Stimulated activated naive CD8-positive, alpha-beta T cell treated with anti-CD3 and anti-CD28 coated beads, Interleukin-15, Interleukin-2, amounts not matched to agents 100 U/mL and 50 U/mL, for 24 hours (primary cell): Measurements from ENCODE around the gene GLOD4.
"Not testable (repeated sequence)": the region's sequence is repeated elsewhere in the genome, so short reads cannot be mapped to it uniquely, and the experiment has no call there.

ENCODE experiments used
- ATAC-seq: fragments of 150-1000 bp; cut with Tn5 transposase; one replicate; pipeline ENCODE4 v1.10.0; 2021
- DNase-seq: peaks from one replicate; pipeline ENCODE4 v3.0.0; 2021

GLOD4 gene

DNA sequence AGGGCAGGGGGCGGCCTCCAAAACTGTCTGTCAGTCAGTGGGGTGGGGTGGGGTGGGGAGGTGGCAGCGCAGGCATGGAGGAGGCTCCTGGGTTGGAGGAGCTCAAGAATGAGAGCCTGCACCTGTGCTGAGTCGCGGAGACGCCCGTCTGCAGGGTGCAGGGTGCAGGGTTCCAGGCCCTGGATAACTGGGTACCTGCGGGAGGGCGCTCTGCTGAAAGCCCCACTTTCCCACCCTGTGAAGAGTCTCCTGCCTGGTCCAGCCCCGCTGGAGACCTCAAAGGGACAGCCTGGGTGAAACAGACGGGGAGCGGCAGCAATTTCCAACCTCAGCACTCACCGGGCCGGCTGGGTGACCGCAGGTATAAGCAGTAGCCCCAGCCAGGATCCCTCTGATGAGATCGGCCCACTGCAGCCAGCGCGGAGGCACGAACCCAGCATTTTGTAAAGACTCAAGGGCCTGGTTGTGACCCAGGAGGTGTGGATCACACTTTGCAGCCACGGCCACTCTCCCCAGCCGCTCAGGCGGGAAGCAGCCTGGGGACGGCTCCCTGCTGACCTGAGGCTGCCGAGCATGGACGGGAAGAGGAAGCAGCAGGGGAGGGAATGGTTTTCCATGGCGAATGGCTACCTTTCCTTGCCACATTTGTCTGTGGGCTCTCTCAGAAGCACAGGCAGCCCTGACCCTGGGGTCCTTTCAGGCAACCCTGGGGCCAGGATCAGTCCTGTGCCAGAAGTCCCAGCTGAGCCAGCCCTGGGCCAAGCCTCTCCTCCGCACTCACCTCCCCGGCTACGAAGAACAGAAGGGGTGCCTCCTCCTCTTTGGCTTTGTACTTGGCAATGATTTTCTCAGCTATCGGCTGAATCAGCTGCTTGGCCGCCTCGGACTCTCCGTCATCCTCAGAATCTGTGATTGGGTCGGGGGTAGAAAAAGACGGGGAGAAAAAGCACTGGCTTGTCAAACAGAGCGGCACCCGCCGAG is 21.1 kb upstream of the GLOD4 start:
- DNase-seq (no peak), ATAC-seq (no peak)

DNA sequence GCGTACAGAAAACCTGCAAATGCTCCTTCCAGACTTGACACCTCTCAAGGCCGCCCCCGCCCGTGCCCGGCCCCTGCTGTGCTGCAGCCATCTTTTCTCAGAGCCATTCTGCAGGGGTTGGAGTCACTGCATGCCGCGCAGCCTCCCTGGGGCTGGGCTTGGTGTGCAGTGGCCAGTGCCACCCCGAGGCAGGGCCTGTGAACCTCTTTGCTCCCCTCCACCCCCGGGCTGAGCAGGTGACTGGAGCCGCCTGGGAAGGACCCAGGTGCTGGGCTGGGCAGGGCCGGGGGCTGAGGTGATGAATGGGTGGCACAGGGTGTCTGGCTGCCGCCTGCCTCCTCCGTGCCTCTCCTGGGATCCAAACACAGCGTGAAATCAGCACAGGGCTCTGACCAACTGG is 20.4 kb upstream of the GLOD4 start:
- no peak for DNase-seq
- no peak for ATAC-seq

DNA sequence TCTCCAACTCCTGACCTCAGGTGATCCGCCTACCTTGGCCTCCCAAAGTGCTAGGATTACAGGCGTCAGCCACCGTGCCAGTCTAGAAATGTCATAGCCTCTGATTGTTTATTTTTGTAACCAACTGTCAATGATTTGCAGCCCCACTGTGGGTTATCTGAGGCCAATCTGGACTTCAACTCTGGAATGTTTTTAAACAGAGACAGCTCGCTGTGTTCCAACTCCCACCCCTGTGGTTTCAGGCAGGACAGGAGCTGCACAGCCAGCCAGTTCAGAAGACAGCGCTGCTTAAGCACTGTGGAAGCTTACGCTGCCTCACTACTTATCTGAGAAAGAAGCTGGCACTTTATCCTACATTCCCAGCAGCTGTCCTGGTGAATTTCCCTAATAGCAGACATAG is 19.6 kb upstream of the GLOD4 start:
- ATAC-seq (no peak), DNase-seq (no peak)

DNA sequence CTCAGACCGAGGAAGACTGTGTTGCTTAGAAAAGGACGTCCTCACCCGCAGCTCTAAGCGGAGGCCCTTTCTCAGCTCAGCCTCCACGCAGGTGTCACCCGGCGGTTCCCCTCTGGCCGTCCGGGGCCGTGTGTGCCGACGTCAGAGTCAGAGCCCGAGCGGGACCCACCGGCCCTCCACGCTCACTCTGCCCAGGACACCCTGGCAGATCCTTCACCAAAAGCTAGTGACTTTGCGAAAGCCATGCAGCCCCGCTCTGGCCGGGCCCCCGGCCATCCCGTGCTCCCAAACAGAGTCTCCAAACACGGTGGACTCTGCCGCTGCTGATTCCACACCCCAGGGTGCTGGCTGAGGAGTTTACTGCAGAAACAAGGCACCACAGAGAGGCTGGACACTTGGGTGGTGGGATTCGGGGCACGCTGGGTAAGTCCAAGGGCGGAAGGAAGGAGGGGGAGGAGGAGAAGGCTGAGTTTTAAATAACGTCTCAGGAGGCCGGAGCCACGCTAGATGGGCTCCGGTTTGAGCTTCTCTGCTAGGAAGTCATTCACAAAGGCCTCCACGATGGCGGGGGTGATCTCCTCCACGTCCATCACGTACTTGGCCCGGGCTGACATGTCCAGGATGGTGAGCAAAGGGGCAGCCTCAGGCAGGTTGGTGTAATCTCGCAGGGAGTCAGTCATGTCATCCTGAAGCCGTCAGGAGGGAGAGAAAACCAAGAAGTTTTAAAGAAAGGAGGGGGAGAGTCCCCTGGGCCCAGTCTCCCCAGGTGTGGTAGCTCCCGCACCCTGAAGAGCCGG is 18.6 kb upstream of the GLOD4 start:
- DNase-seq: no peak
- ATAC-seq: no peak

DNA sequence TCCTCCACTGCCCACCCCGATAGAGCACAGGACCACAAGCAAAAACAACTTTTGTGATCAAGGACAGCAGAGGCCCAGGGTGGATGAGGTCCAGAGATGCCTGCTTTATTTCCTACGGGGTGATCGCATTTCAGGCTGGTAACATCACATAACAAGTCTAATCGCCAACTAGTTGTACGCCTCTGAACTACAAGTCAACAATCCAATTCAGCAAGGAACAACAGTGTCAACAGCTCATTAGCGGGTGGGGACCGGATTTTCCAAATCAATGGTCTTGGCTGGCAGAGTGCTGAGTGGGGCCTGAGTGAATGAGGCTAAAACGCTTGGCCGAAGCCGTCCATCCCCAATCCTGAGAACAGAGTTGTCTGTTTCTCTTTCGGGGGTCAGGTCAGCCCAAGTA is 17.2 kb upstream of the GLOD4 start:
- no peak for ATAC-seq

DNA sequence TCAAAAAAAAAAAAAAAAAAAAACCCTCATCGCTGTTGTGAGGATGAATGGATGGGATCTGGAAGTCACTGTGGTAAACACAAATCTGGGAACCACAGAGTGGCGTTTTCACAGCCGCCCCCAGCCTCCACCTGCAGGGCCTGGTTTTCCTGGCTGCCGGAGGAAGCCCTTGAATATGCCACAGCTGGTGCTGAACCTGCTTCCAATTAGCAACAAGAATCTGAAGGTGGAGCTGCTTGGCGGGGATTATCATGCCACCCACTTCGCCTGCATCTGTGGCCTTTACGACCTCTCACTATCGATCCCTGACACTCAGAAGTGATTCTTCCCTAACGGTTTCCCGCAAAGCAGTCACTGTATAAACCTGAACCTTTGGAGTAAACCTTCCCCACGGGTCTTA is 16.2 kb upstream of the GLOD4 start:
- ATAC-seq (no peak), DNase-seq (no peak)

More for the DNA sequence above, 17.2 kb upstream of the GLOD4 start:
- DNase-seq: no peak

DNA sequence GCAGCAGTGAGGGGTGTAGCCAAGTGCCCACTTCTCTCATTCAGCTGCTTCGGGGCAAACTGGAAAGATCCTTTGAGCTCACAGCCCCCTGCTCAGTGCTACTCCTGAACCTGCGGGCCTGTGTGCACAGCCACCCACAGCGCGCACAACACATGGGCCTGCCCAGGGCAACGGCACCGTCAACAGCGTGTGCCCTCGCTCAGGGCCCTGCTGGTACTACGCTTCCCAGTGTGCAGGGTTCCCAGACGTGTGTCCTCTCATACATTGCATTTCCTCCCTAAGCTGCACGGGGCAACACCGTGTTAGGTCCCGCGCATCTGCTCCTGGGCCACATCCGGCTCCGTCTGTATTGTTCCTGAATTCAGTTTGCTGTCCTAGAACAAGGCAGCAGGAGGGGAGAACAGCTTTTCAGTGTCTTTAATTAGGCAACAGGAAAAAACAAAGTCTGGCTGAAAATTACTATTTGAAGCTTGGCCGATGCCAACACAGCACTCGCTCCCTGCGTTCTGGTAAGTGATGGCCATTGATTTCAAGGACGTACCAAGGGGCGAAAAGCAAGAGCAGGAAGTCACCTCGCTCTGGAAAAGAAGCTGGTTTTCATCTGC is 15.3 kb upstream of the GLOD4 start:
- ATAC-seq (no peak), DNase-seq (no peak)

DNA sequence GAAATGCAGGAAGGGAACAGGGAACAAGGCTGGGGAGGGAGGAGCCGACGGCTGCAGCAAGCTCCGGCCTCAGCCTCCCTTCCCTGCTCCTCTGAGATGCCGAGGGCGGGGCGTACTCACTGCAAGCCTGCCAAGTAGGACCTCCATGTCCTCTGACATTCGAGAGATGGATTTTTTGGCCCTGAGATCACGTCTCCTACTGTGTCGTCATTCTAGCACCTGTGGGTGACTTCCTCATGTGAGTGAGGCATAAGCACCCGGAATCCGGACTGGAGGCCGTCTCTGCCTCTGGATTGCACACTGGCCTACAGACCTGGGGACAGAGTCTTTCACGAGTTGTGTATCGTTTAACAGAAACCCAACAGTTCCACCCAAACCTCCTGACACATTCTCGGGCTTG is 14.5 kb upstream of the GLOD4 start:
- ATAC-seq (no peak), DNase-seq (no peak)

DNA sequence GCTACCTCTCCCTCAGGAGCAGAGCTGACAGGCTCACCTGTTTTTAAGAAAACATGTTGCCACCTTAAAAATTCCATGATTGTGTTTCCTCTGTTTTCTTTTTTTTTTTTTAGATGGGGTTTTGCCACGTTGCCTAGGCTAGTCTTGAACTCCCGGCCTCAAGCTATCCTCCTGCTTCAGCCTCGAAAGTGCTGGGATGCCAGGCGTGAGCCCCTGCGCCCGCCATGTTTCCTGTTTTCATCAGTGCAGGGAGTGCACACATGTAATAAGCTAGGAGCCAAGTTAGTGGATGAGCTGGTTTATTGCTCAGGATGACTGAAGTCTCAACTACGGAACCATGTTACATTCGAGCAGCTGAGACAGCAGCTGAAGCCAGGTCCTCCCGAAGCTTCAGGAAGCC is 13.6 kb upstream of the GLOD4 start:
- ATAC-seq: no peak
- DNase-seq: no peak

DNA sequence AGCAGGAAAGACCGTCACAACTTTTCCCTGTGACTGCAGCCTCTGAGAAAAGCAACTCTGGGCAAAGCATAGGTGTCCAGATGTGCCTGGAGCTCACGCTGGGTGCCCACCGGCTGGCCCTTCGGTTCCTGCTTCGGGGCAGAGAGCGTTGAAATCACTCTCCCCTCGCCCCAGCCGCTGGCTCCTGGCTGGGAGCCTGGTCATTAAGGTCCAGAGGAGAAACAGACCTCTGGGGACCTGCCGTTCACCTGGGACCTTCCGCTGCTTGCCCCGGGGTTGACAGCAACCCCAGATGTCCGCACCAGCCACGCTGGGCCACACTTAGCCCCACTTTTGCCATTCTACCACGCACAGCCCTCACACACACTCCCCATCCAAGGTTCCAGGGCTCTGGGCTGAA is 13.2 kb upstream of the GLOD4 start:
- ATAC-seq (no peak), DNase-seq (no peak)

DNA sequence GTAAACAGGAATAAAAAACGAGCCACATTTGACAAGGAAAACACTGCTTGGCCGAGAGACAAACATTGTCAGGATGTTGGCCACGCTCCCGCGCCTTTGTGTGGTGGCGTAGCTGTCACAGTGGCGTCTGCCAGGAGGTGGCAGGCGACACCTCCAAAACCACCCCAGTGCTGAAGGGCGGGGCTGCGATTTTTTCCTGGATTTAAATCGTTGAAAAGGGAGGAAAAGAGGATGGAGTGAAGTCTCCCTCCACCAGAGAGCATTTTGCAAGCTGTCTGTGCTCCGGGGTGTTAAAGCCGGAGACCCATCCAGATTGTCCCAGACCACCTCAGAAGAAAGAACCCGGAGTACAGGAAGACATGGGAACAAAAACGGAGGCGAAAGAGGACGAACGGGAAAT is 12.8 kb upstream of the GLOD4 start:
- ATAC-seq: peak; percentile 66
- DNase-seq: peak; percentile 58

DNA sequence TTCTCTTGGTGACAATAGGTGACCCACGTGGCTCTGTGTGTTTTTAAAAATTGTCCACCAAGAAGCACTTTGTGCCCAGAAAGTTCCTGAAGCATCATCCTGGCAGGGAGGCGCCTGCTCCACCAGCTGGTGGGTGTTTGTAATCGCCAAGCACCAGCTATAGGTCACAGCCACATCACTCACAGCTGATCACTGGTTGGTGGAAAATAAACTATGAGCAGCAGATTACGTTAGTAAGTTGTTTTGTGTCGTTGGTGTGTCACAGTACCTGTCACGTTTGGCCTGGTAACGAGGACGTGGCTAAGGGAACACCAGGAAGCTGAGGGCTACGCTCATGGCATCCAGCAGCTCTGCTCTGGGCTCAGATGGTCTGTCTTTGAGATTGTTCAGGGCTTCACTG is 10.2 kb upstream of the GLOD4 start:
- DNase-seq: no peak
- no peak for ATAC-seq

DNA sequence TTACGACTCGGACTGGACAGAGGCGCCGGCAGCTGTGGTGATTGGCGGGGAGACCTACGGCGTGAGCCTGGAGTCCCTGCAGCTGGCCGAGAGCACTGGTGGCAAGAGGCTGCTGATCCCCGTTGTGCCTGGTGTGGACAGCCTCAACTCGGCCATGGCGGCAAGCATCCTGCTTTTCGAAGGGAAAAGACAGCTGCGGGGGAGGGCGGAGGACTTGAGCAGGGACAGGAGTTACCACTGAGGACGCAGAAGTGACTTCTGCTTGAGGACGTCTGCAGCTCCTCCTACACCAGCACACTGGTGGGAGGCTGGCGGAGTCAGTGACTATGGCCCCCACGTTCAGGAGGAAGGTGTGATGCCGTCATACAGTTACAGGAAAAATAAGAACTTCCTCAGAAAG is 9.7 kb upstream of the GLOD4 start:
- DNase-seq (no peak), ATAC-seq (no peak)

DNA sequence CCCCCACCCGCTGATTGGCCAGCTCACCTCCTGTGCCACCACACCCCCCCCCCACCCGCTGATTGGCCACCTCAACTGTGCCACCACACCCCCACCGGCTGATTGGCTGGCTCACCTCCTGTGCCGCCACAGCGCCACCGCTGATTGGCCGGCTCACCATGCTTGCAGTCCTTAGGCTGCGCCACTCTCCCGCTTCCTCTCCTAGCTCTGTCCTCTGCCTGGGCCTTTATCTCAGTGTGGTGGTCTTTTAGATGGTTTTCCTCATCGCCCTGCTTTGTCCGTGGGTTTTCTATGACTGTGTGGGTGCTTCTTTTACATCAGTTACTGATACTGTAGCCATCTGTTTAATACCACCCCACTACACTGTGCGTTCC is 8.8 kb upstream of the GLOD4 start:
- not testable (repeated sequence) for ATAC-seq, DNase-seq

DNA sequence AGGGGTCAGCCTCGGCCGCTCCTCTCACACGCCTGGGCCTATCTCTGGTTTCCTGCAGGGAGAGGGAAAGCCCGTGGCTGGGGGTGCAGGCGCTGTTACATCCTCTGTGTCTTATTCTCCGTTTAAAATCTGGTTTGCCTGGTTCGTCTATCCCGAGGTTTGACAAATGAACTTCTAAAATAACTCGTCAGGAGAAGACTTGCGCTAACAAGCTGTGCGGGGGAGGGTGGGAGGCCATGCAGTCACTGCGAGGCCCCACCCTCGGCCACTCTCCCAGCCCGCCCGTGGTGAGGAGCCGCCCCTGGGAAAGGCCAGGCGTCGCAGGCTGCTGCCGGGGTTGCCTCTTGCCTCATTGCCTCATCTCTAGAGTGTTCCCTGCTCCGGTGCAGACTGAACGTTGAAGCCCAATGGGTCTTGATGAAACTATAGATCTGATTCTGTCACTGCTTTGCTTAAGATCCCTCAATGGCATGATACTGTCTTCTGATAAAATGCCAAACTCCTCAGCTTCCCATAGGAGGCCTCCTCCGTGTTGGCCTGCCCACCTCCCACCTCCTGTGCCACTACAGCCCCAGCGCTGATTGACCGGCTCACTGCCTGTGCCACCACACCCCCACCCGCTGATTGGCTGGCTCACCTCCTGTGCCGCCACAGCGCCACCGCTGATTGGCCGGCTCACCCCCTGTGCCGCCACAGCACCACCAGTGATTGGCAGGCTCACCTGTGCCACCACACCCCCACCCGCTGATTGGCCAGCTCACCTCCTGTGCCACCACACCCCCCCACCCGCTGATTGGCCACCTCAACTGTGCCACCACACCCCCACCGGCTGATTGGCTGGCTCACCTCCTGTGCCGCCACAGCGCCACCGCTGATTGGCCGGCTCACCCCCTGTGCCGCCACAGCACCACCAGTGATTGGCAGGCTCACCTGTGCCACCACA is 8.1 kb upstream of the GLOD4 start:
- DNase-seq, ATAC-seq: not testable (repeated sequence)

DNA sequence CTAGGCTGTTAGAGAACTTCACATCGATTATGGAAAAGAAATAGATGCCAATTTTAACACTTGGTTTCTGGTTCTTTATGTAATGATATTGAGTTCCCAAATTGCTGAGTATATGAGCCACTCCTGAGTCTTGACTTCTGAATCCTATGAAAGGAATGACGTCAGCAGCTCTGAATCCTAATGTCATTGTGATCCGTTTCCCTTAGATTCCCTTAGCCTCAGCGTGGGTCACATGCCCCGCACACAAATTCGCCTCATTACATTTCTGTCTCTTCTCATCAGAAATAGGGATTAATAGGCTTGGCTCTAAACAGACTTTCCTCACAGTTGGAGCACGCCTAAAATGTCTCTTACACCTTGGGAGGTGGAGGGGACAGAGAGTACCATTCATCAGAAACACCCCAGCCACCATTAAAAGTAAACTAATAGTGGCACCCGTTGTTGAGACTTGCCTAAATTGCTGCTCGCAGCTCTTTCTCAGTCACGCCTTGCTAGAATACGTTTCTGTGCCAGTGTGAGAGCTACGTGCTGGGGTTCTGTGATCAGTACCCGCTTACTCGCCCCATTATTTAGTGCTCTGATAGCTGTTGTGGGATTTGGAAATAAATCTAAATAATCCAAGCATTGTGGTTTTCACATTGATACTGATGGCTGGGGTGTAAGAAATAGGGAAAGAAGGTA is 7.2 kb upstream of the GLOD4 start:
- DNase-seq: no peak

DNA sequence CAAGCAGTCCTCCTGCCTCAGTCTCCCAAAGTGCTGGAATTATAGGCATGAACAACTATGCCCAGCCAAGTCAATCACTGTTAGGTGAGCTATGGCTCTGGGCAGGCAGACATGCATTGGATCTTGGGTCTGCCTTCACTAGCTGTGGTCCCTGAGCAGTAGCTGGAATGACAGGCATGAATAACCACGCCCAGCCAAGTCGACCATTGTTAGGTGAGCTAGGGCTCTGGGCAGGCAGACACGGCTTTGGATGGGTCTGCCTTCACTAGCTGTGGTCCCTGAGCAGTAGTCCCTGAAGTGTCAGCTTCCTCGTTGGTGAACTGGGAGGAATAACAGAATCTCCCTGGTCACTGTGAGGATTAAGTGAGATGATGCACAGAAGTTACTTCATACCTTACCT is 6.5 kb upstream of the GLOD4 start:
- ATAC-seq: no peak
- no peak for DNase-seq

More for the DNA sequence above, 7.2 kb upstream of the GLOD4 start:
- ATAC-seq: no peak

DNA sequence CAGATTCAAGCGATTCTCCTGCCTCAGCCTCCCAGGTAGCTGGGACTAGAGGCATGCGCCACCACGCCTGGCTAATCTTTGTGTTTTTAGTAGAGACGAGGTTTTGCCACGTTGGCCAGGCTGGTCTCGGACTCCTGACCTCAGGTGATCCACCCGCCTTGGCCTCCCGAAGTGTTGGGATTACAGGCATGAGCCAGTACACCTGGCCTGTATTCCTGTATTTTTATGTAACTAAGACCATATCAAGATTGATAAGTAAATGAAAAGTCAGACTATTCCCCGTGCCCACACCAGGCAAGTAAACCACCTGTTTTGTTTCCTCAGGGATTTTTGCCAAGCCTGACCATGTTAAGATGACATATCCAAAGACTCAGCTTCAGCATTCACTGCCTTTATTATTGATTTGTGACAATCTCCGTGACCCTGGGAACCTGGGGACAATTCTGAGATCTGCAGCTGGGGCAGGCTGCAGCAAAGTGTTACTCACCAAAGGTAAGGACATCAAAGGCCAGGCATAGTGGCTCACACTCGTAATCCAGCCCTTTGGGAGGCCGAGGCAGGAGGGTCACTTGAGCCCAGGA is 5.7 kb upstream of the GLOD4 start:
- no peak for ATAC-seq
- no peak for DNase-seq

DNA sequence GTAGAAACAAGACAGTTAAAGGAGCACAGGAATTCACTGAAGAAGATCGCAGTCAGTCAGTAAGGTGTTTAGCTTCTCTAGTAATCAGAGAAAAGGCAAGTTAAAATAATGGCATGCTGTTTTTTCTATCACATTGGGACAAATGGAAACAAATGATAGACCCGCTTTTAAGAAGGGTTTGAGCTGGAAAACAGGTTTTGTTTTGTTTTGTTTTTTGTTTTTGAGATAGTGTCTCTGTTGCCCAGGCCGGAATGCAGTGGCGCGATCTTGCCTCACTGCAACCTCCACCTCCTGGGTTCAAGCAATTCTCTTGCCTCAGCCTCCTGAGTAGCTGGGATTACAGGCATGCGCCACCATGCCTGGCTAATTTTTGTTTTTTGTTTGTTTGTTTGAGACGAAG is 3.8 kb upstream of the GLOD4 start:
- not testable (repeated sequence) for DNase-seq, ATAC-seq

DNA sequence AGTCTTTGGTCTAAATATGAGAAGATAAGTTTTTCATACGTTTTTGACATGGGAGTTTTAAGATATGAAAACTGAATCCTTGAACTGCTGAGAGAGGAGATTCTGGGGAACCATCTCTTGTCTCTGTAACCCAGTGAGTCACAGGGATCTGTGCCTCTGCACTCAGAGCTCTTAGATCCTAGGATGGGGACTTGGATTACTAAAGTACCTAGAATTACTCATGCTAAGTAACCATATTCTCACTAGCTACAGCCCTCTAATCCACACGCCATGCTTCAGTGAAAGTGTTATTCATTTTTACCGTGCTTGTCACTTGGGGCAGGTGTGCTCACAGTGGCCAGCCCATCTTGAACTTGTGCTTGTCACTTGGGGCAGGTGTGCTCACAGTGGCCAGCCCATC is 2.1 kb upstream of the GLOD4 start:
- ATAC-seq: peak; percentile 37
- DNase-seq: no peak

DNA sequence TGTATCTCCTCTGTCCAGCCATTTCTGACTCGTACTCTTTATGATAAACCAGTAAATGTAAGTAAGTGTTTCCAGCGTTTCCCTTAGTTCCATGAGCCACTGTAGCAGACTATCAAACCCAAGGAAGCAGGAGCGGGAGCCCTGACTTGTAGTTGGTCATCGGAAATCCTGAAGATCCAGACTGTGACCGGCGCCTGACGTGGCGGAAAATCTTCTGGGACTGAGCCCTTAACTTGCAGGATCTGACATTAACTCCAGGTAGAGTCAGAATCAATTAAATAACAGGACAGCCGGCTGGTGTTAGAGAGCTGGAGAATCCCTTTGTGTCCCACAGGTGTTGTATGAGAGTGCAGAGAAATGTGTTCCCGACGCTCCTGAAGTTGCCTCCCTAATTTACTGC is 4.0 kb downstream of the GLOD4 start:
- DNase-seq: no peak

More for the DNA sequence above, 4.0 kb downstream of the GLOD4 start:
- no peak for ATAC-seq
